DMS153 treated with DMSO at 0.1 percent for 48 hours (cell line): Measurements from ENCODE around the gene ADORA3.
"Not testable (repeated sequence)": the region's sequence is repeated elsewhere in the genome, so short reads cannot be mapped to it uniquely, and the experiment has no call there.

ENCODE experiments used
- DNase-seq: peaks from one replicate; lab custom pipeline; 2025; ENCODE audit not compliant: unreplicated experiment; lab: John Stamatoyannopoulos, UW

The ADORA3 gene

GRCh38 chr1:111503585-111504060 lies at the start of gene ADORA3, which contains the start of gene TMIGD3:
Gene ADORA3, minus strand, starts transcription at chr1:111503633. Its CDS starts 279 bp downstream, at chr1:111503354.
Gene TMIGD3, minus strand, starts transcription at chr1:111503633. Its CDS starts 279 bp downstream, at chr1:111503354.
- DNase-seq: no peak

GRCh38 chr1:111553196-111553595 lies 49.8 kb upstream of the ADORA3 start:
- DNase-seq: no peak

GRCh38 chr1:111552587-111552986 lies 49.2 kb upstream of the ADORA3 start:
- DNase-seq: no peak

GRCh38 chr1:111551623-111552411 lies 48.4 kb upstream of the ADORA3 start:
- DNase-seq: no peak

- DNase-seq: not testable (repeated sequence)
Measured at GRCh38 chr1:111547786-111548185, 44.4 kb upstream of the ADORA3 start.

- no peak for DNase-seq
Measured at GRCh38 chr1:111542187-111542586, 38.8 kb upstream of the ADORA3 start.

- no peak for DNase-seq
Measured at GRCh38 chr1:111541721-111542120, 38.3 kb upstream of the ADORA3 start.

- no peak for DNase-seq
Measured at GRCh38 chr1:111540928-111541327, 37.5 kb upstream of the ADORA3 start.

- no peak for DNase-seq
Measured at GRCh38 chr1:111538343-111539025, 35.1 kb upstream of the ADORA3 start.

GRCh38 chr1:111535256-111536191 lies 32.1 kb upstream of the ADORA3 start:
- DNase-seq: no peak

GRCh38 chr1:111520053-111520452 lies 16.6 kb upstream of the ADORA3 start:
- no peak for DNase-seq

GRCh38 chr1:111517469-111518225 lies 14.2 kb upstream of the ADORA3 start:
- DNase-seq: no peak

- no peak for DNase-seq
Measured at GRCh38 chr1:111516005-111516535, 12.6 kb upstream of the ADORA3 start.

GRCh38 chr1:111515291-111516004 lies 12.0 kb upstream of the ADORA3 start:
- no peak for DNase-seq

GRCh38 chr1:111513410-111514020 lies 10.1 kb upstream of the ADORA3 start:
- no peak for DNase-seq

- DNase-seq: no peak
Measured at GRCh38 chr1:111512931-111513330, 9.5 kb upstream of the ADORA3 start.

GRCh38 chr1:111512132-111512889 lies 8.9 kb upstream of the ADORA3 start:
- DNase-seq: no peak

- no peak for DNase-seq
Measured at GRCh38 chr1:111511370-111511769, 7.9 kb upstream of the ADORA3 start.
